ENCODE results near the gene APOH.

DNA sequence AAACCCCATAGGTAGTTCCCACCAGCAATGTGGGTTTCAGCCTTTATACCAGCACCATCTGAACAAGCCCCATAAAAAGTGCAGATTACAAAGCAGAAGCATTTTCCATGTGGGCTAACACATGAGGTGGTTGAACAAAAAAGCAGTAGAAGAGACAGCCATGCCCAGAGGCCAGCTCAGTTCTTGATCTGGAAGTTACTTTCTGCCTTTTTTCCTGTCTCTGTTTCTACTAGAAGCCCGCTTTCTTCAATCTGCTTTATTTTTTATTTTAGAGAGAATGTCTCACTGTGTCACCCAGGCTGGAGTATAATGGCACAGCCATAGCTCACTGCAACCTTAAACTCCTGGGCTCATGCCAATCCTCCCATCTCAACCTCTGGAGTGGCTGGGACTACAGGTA lies 31.5 kb upstream of the APOH start:
- no peak for TF ChIP-seq POLR2A (IDR thresholded peaks at IDR 0.05)
- TF ChIP-seq, protein P1, sequence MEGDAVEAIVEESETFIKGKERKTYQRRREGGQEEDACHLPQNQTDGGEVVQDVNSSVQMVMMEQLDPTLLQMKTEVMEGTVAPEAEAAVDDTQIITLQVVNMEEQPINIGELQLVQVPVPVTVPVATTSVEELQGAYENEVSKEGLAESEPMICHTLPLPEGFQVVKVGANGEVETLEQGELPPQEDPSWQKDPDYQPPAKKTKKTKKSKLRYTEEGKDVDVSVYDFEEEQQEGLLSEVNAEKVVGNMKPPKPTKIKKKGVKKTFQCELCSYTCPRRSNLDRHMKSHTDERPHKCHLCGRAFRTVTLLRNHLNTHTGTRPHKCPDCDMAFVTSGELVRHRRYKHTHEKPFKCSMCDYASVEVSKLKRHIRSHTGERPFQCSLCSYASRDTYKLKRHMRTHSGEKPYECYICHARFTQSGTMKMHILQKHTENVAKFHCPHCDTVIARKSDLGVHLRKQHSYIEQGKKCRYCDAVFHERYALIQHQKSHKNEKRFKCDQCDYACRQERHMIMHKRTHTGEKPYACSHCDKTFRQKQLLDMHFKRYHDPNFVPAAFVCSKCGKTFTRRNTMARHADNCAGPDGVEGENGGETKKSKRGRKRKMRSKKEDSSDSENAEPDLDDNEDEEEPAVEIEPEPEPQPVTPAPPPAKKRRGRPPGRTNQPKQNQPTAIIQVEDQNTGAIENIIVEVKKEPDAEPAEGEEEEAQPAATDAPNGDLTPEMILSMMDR (IDR thresholded peaks at IDR 0.05 in 8 of 11, conservative IDR thresholded peaks at IDR 0.05 in 3 of 11): no peak

Data from spleen (tissue), 7 donors.